BE2C (cell line): Measurements from ENCODE around the gene RGL1.

Source experiments
- DNase-seq: peaks from one replicate; pipeline ENCODE4 v3.0.0-alpha.2; 2020
- H3K27me3 ChIP-seq: fragments of 250-450 bp; sonication (Bioruptor Pico); 2 replicates; pipeline ENCODE4 v1.5.1; 2020; ENCODE audit warnings: mild to moderate bottlenecking
- H3K36me3 ChIP-seq: fragments of 250-450 bp; sonication (Bioruptor Pico); 2 replicates; pipeline ENCODE4 v1.5.1; 2020; ENCODE audit warnings: mild to moderate bottlenecking
- H3K4me1 ChIP-seq: fragments of 250-450 bp; sonication (Bioruptor Pico); 2 replicates; pipeline ENCODE4 v1.5.1; 2020
- H3K4me3 ChIP-seq: 2 replicates; pipeline ENCODE4 v1.5.1; 2011; ENCODE audit warnings: low read depth, low read length
- H3K9me3 ChIP-seq: fragments of 250-450 bp; sonication (Bioruptor Pico); 2 replicates; pipeline ENCODE4 v1.5.1; 2020
- TF ChIP-seq, protein P1 (sequence below): IDR thresholded peaks from 2 replicates; pipeline ENCODE4 v1.5.1; 2012; ENCODE audit warnings: mild to moderate bottlenecking, low read depth, low read length

The RGL1 gene

DNA sequence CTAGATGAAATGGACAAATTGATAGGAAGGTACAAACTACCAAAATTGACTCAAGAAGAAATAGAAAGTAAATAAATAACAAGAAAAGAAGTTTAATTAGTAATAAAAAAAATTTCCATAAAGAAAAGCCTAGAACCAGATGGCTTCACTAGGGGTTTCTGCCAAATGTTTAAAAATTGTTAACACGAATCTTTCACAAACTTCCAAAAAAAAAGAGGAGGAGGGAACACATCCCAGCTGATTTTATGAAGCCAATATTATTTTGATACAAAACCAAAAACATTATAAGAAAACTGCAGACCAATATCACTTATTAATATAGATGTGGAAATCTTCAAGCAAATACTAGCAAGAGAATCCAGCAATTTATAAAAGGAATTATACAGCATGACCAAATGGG is 143.1 kb downstream of the RGL1 start:
- TF ChIP-seq, protein P1, sequence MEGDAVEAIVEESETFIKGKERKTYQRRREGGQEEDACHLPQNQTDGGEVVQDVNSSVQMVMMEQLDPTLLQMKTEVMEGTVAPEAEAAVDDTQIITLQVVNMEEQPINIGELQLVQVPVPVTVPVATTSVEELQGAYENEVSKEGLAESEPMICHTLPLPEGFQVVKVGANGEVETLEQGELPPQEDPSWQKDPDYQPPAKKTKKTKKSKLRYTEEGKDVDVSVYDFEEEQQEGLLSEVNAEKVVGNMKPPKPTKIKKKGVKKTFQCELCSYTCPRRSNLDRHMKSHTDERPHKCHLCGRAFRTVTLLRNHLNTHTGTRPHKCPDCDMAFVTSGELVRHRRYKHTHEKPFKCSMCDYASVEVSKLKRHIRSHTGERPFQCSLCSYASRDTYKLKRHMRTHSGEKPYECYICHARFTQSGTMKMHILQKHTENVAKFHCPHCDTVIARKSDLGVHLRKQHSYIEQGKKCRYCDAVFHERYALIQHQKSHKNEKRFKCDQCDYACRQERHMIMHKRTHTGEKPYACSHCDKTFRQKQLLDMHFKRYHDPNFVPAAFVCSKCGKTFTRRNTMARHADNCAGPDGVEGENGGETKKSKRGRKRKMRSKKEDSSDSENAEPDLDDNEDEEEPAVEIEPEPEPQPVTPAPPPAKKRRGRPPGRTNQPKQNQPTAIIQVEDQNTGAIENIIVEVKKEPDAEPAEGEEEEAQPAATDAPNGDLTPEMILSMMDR, result no peak
- Histone ChIP-seq H3K4me3 (no peak overlapping the region), H3K9me3 (no peaks in the 10 kb centered on the region), H3K4me1 (no peaks in the 10 kb centered on the region), H3K36me3 (no peaks in the 10 kb centered on the region), H3K27me3 (no peaks in the 10 kb centered on the region)
- DNase-seq, result no peak

DNA sequence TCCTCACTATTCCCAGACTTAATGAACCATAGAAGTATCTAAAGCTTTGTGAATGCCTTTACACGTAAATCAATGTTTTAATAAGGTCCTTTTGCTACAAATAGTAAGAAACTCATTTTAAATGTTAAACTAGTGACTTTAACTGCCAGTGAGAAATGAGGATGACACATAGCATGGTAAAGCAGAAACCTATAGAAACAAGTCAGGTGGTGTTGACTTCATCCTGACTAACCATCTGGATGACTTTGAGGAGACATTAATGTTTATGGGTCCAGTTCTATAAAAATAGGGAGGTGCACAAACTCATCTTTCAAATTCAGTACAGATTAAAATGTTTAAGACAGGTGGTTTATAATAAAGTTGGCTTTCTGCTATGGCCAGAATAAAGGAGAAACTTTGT is 147.2 kb downstream of the RGL1 start:
- Histone ChIP-seq H3K9me3 (no peaks in the 10 kb centered on the region), H3K4me3 (no peak overlapping the region), H3K27me3 (no peaks in the 10 kb centered on the region), H3K4me1 (no peaks in the 10 kb centered on the region), H3K36me3 (no peaks in the 10 kb centered on the region)
- no peak for DNase-seq
- TF ChIP-seq, protein P1, result no peak

DNA sequence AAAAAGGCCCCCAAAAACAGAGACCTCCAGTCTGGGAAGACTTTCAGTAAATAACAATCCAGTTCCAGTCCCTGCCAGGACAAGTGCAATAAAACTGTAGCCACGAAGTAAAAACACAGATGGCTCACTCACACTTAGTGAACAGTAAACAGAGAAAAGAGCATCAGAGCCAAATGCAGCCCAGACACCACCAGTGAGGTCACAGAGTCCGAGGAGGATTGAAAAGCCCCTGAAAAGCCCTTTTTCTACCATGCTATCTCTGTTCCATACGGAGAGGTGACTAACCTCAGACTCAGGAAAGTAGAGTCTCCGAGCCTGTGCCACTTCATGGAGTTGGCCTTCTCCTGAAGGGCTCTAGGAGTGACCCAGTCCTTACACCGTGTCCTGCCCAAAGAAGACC is 148.1 kb downstream of the RGL1 start:
- Histone ChIP-seq H3K9me3 (no peaks in the 10 kb centered on the region), H3K4me1 (no peaks in the 10 kb centered on the region), H3K36me3 (no peaks in the 10 kb centered on the region), H3K4me3 (no peak overlapping the region), H3K27me3 (no peaks in the 10 kb centered on the region)
- TF ChIP-seq, protein P1, result no peak
- no peak for DNase-seq

DNA sequence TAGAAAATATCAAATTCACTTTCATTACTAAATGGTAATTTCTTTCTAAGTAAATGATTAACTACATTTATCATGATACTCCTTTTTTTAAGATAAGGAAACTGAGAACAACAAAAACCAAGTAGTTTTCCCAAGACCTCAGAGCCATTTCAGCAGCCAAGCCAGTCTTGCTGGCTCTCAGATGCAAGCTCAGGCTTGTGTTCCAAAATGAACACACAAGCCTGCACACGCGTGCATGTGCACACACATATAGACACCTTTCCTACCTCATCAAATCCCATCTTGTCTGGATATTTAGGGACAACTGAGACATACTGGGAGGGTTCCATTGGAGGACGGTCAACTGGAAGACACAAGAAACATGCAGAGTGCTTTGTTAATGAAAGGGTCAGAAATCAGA is 149.6 kb downstream of the RGL1 start:
- TF ChIP-seq, protein P1, result no peak

DNA sequence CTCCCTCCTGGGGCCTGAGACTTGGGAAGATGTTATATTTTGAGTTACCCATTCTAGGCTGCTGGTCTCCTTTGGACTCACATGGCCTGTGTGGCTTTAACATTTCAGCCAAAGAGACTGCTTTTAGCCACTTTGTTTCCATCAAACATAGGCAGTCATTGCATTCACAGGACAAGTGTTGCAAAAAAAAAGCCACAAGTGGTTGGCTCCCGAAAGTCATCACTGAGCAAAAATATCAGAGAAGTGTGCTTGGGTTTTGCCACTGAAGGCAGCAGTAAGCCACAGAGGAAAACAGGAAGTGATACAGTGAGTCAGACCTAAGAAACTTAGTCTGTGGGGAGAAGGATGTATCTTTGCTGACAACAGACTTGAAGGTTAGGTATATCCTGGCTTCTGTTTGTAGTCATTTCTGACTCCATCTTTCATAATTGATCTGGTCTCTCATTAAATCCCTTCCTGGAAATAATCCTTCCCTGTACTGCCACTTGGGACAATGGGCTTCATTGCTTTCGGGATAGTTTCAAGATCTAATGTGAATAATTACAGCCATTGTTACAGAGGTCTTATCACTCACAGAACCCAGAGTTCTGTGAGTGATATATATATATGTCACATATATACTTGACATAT is 151.8 kb downstream of the RGL1 start:
- TF ChIP-seq, protein P1, result no peak
- Histone ChIP-seq H3K4me3 (no peak overlapping the region), H3K27me3 (no peaks in the 10 kb centered on the region), H3K4me1 (no peaks in the 10 kb centered on the region), H3K9me3 (no peaks in the 10 kb centered on the region), H3K36me3 (no peaks in the 10 kb centered on the region)
- no peak for DNase-seq

More for the DNA sequence above, 149.6 kb downstream of the RGL1 start:
- no peak for DNase-seq
- no peaks in the 10 kb centered on the region for H3K9me3 ChIP-seq
- no peak overlapping the region for H3K4me3 ChIP-seq
- no peaks in the 10 kb centered on the region for H3K36me3 ChIP-seq
- no peaks in the 10 kb centered on the region for H3K27me3 ChIP-seq
- H3K4me1 ChIP-seq, result no peaks in the 10 kb centered on the region

DNA sequence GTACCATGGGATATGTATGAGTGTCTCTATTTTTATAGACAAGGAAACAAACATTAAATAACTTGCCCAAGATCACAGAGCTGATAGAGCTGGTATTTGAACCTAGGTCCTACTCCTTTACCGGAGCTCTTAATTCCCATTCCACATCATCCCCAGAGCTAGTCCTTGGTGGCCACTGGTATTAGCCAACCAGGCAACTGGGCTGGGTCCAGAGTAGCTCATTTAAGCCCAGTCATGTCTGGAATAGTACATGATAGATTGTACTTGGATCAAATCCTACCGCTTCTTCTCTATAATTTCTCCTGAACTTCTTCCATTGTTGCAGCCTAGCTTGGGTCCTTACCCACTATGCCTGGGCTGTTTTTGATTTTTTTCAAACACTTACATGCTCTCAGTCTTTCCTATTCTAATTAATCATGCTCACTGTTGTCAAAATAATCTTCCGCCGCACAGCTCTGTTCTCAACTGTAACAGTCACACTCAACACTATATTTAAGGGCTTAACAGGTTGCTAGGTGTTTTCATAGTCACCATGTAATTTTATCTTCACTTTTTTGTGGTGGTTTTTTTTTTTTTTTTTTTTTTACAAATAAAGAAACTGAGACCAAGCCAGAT is 152.4 kb downstream of the RGL1 start:
- H3K4me3 ChIP-seq, result no peak overlapping the region
- H3K27me3 ChIP-seq, result no peaks in the 10 kb centered on the region

More for the DNA sequence above, 152.4 kb downstream of the RGL1 start:
- Histone ChIP-seq H3K36me3 (no peaks in the 10 kb centered on the region), H3K4me1 (no peaks in the 10 kb centered on the region), H3K9me3 (no peaks in the 10 kb centered on the region)
- DNase-seq, result no peak
- TF ChIP-seq, protein P1, result no peak
